ENCODE data around the gene VSIG2.

DNA sequence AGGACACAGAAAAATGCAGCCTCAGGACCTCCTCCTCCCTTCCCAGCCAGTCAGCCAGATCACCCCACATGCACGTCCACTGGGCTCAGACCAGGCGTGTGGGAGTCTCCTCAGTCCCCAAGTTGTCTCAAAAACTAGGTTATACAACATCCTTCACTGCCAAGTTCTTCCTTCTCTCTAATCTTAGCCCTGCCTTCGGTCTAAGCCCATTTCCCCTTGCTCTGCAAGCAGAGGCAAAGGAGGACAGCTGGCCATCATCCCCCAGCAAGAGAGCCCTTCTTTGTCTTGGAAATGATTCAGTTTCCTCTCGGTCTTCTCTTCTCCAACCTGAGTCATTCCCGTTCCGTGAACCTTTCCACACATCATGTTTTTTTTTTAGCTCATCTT lies 26.3 kb downstream of the VSIG2 start:
- no peak for TF ChIP-seq CTBP1 (IDR thresholded peaks at IDR 0.05; ENCODE audit: borderline replicate concordance)
- TF ChIP-seq ARNT (IDR thresholded peaks at IDR 0.05) = no peak
- TF ChIP-seq FOXK2 (IDR thresholded peaks at IDR 0.05) = no peak
- TF ChIP-seq SP1 (IDR thresholded peaks at IDR 0.05) = no peak
- TF ChIP-seq ELF4 (IDR thresholded peaks at IDR 0.05) = no peak
- no peak for TF ChIP-seq BHLHE40 (IDR thresholded peaks at IDR 0.05; ENCODE audit: borderline replicate concordance)
- no peak for TF ChIP-seq FOXA1 (IDR thresholded peaks at IDR 0.05)
- no peak for TF ChIP-seq SUZ12 (IDR thresholded peaks at IDR 0.05)
- TF ChIP-seq, protein P1, sequence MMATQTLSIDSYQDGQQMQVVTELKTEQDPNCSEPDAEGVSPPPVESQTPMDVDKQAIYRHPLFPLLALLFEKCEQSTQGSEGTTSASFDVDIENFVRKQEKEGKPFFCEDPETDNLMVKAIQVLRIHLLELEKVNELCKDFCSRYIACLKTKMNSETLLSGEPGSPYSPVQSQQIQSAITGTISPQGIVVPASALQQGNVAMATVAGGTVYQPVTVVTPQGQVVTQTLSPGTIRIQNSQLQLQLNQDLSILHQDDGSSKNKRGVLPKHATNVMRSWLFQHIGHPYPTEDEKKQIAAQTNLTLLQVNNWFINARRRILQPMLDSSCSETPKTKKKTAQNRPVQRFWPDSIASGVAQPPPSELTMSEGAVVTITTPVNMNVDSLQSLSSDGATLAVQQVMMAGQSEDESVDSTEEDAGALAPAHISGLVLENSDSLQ (IDR thresholded peaks at IDR 0.05) = no peak
- no peak for TF ChIP-seq FOXM1 (IDR thresholded peaks at IDR 0.05; ENCODE audit: borderline replicate concordance)
- TF ChIP-seq NFRKB (IDR thresholded peaks at IDR 0.05) = no peak
